ENCODE data around the gene RAVER2. TPM values are rescaled to one million over a fixed set of nuclear protein-coding genes. Genes with fewer than 3 reads are reported as not detected.
"Not testable (repeated sequence)": the region's sequence is repeated elsewhere in the genome, so short reads cannot be mapped to it uniquely, and the experiment has no call there.

RAVER2 gene
- 7.1 and 9.1 TPM in 2 replicates for total RNA-seq

- peak within 1 kb of the TSS; percentile 72 for H3K4me3 ChIP-seq (ENCODE audit: low read depth, low read length)
- peak; percentile 52 for TF ChIP-seq CTCF (IDR thresholded peaks at IDR 0.05; ENCODE audit: insufficient read depth, low read depth, low read length)
- DNase-seq (ENCODE audit: low read depth), result peak; percentile 66
Observed at GRCh38 chr1:64744492-64745180, at the start of gene RAVER2. Gene RAVER2, plus strand, starts transcription at chr1:64745075. Its CDS starts 98 bp downstream, at chr1:64745173.

- DNase-seq (ENCODE audit: low read depth), result no peak
- TF ChIP-seq CTCF (IDR thresholded peaks at IDR 0.05; ENCODE audit: insufficient read depth, low read depth, low read length), result no peak
- H3K4me3 ChIP-seq (ENCODE audit: low read depth, low read length), result no peak overlapping the region
Observed at GRCh38 chr1:64696879-64697278, 48.0 kb upstream of the RAVER2 start.

DNA sequence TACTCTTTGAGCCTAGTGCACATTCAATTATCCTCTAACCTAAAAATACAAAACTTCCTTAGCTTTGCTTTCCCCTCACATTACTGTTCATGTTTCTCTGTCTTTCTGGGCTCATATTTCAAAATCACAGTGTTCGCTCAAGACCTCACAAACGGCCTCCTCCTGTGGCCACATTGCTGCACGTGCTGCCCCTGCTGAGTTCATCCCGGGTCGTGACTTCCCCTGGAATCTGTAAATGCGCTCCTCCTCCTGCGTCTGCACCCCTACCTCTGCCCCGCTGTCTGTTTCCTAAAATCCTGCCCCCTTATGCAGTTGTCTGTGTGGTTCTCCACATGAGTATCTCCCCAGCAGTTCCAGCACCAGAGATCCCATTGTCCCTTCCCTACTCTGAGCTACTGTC is 45.5 kb upstream of the RAVER2 start:
- TF ChIP-seq CTCF (IDR thresholded peaks at IDR 0.05; ENCODE audit: insufficient read depth, low read depth, low read length), result no peak
- no peak overlapping the region for H3K4me3 ChIP-seq (ENCODE audit: low read depth, low read length)
- no peak for DNase-seq (ENCODE audit: low read depth)

GRCh38 chr1:64701071-64701470 is 43.8 kb upstream of the RAVER2 start:
- TF ChIP-seq CTCF (IDR thresholded peaks at IDR 0.05; ENCODE audit: insufficient read depth, low read depth, low read length), result no peak
- DNase-seq (ENCODE audit: low read depth), result no peak
- H3K4me3 ChIP-seq (ENCODE audit: low read depth, low read length), result no peak overlapping the region

GRCh38 chr1:64701886-64702285 is 43.0 kb upstream of the RAVER2 start:
- no peak overlapping the region for H3K4me3 ChIP-seq (ENCODE audit: low read depth, low read length)
- DNase-seq (ENCODE audit: low read depth), result no peak
- TF ChIP-seq CTCF (IDR thresholded peaks at IDR 0.05; ENCODE audit: insufficient read depth, low read depth, low read length), result no peak

DNA sequence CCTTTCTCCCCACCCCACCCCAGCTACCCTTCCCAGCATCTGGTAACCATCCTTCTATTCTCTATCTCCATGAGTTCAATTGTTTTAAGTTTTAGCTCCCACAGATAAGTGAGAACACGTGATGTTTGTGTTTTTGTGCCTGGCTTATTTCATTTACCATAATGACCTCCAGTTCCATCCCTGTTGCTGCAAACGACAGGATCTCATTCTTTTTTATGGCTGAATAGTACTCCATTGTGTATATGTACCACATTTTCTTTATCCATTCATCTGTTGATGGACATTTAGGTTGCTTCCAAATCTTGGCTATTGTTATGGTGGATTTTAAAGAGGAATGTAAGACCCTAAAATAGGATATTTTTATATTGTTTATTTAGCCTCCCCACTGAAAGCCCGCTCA is 42.2 kb upstream of the RAVER2 start:
- H3K4me3 ChIP-seq (ENCODE audit: low read depth, low read length); DNase-seq (ENCODE audit: low read depth): not testable (repeated sequence)

DNA sequence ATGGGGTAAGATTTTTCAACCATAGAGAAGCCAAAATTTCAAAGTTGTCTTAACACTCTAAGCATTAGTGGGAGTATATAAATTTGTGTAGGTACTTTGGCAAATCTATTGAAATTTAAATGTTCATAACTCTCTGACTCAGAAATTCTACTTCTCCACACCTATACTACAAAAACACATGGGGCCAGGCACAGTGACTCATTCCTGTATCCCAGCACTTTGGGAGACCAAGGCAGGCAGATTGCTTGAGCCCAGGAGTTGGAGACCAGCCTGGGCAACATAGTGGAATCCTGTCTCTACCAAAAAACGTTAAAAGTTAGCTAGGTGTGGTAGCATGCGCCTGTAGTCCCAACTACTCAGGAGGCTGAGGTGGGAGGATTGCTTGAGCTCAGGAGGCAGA is 41.3 kb upstream of the RAVER2 start:
- TF ChIP-seq CTCF (IDR thresholded peaks at IDR 0.05; ENCODE audit: insufficient read depth, low read depth, low read length), result no peak
- no peak overlapping the region for H3K4me3 ChIP-seq (ENCODE audit: low read depth, low read length)
- no peak for DNase-seq (ENCODE audit: low read depth)

Measured in fibroblast of villous mesenchyme (primary cell).